ENCODE data around the gene CPD.
"Not testable (repeated sequence)": the region's sequence is repeated elsewhere in the genome, so short reads cannot be mapped to it uniquely, and the experiment has no call there.

The CPD gene

GRCh38 chr17:30410627-30411026, 31.9 kb downstream of the CPD start:
- not testable (repeated sequence) for H3K79me2 ChIP-seq (ENCODE audit: control insufficient read depth, insufficient read depth, low read length, unreplicated experiment); H3K27ac ChIP-seq (ENCODE audit: low read depth, low read length); H3K27me3 ChIP-seq (ENCODE audit: insufficient read depth, low read length); H2AFZ ChIP-seq (ENCODE audit: low read length, unreplicated experiment); H3K4me3 ChIP-seq (ENCODE audit: low read depth, low read length); H3K36me3 ChIP-seq (ENCODE audit: insufficient read depth, low read length)
- H3K4me1 ChIP-seq (ENCODE audit: control insufficient read depth, insufficient read depth, low read length, unreplicated experiment): peaks cover 16% of the 10 kb centered on the region

- not testable (repeated sequence) for H3K36me3 ChIP-seq (ENCODE audit: insufficient read depth, low read length); H3K27me3 ChIP-seq (ENCODE audit: insufficient read depth, low read length); H3K4me3 ChIP-seq (ENCODE audit: low read depth, low read length); H2AFZ ChIP-seq (ENCODE audit: low read length, unreplicated experiment); H3K27ac ChIP-seq (ENCODE audit: low read depth, low read length); H3K79me2 ChIP-seq (ENCODE audit: control insufficient read depth, insufficient read depth, low read length, unreplicated experiment)
- peaks cover 16% of the 10 kb centered on the region for H3K4me1 ChIP-seq (ENCODE audit: control insufficient read depth, insufficient read depth, low read length, unreplicated experiment)
Measured at GRCh38 chr17:30412008-30412496, 33.3 kb downstream of the CPD start.

DNA sequence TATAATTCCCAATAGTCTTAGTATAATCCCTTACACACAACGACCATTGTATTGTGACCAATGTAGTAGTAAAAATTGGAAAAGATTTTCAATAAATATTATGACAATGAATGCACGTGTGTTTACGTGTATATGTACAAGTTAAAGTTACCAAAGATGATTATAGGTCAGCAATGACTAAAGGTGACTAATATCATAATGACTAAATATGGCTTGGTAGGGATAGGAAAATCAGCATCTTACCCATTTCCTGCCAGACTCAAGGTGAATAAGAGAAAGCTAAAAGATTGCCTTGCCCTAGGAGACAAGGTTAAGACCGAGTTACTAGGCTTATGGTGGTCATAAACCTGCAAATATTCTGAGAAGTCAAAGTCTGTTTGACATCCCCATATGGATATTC, 34.4 kb downstream of the CPD start:
- Histone ChIP-seq H3K27ac (ENCODE audit: low read depth, low read length) (no peak overlapping the region), H3K79me2 (ENCODE audit: control insufficient read depth, insufficient read depth, low read length, unreplicated experiment) (peaks cover 6% of the 10 kb centered on the region), H3K27me3 (ENCODE audit: insufficient read depth, low read length) (no peaks in the 10 kb centered on the region), H3K36me3 (ENCODE audit: insufficient read depth, low read length) (no peaks in the 10 kb centered on the region), H3K4me1 (ENCODE audit: control insufficient read depth, insufficient read depth, low read length, unreplicated experiment) (peaks cover 16% of the 10 kb centered on the region), H2AFZ (ENCODE audit: low read length, unreplicated experiment) (no peak overlapping the region), H3K4me3 (ENCODE audit: low read depth, low read length) (no peak overlapping the region)

DNA sequence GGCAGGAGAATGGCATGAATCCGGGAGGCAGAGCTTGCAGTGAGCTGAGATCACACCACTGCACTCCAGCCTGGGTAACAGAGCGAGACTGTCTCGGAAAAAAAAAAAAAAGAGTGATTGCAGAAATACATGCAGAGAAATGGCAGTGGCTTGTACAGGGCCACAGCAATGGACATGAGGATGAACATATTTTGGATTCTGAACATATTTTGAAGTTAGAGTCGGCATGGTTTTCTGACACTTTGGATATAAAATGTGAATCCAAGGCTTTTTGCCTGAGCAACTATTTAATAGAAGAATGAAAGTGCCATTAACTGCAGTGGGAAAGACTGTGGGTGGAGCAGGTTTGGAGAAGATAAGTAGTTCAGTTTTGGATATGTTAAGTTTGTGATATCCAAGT, 35.8 kb downstream of the CPD start:
- Histone ChIP-seq H3K36me3 (ENCODE audit: insufficient read depth, low read length) (no peaks in the 10 kb centered on the region), H3K79me2 (ENCODE audit: control insufficient read depth, insufficient read depth, low read length, unreplicated experiment) (peaks cover 6% of the 10 kb centered on the region), H3K27me3 (ENCODE audit: insufficient read depth, low read length) (no peaks in the 10 kb centered on the region), H3K27ac (ENCODE audit: low read depth, low read length) (no peak overlapping the region), H3K4me1 (ENCODE audit: control insufficient read depth, insufficient read depth, low read length, unreplicated experiment) (peaks cover 16% of the 10 kb centered on the region), H2AFZ (ENCODE audit: low read length, unreplicated experiment) (no peak overlapping the region), H3K4me3 (ENCODE audit: low read depth, low read length) (no peak overlapping the region)

DNA sequence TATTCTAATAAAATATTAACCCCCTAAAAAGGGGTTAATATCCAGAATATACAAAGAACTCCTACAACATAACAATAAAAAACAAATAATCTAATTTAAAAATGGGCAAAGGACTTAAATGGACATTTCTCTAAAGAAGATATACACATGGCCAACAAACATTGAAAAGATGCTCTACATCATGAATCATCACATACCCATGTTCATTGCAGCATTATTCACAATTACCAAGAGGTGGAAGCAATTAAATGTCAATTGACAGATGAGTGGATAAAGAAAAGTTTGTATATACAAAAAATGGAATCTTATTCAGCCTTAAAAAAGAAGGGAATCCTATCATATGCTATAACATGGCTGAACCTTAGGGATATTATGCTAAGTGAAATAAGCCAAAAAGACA, 36.8 kb downstream of the CPD start:
- Histone ChIP-seq H3K79me2 (ENCODE audit: control insufficient read depth, insufficient read depth, low read length, unreplicated experiment) (peaks cover 6% of the 10 kb centered on the region), H2AFZ (ENCODE audit: low read length, unreplicated experiment) (no peak overlapping the region), H3K27me3 (ENCODE audit: insufficient read depth, low read length) (no peaks in the 10 kb centered on the region), H3K27ac (ENCODE audit: low read depth, low read length) (no peak overlapping the region), H3K36me3 (ENCODE audit: insufficient read depth, low read length) (no peaks in the 10 kb centered on the region), H3K4me1 (ENCODE audit: control insufficient read depth, insufficient read depth, low read length, unreplicated experiment) (peaks cover 16% of the 10 kb centered on the region), H3K4me3 (ENCODE audit: low read depth, low read length) (no peak overlapping the region)

DNA sequence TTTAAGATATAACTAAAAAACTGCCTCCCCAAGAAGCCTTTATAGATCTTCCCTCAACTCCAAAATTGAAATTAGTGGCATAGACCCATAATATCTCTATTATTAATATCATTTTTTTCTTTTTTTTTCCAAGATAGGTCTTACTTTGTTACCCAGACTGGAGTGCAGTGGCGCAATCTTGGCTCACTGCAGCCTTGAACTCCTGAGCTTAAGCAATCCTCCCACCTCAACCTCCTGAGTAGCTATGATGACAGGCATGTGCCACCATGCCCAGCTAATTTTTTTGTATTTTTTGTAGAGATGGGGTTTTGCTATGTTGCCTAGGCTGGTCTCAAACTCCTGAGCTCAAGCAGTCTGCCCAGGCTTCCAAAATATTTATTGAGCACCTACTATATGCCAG, 39.3 kb downstream of the CPD start:
- H3K4me1 ChIP-seq (ENCODE audit: control insufficient read depth, insufficient read depth, low read length, unreplicated experiment); H3K79me2 ChIP-seq (ENCODE audit: control insufficient read depth, insufficient read depth, low read length, unreplicated experiment); H3K4me3 ChIP-seq (ENCODE audit: low read depth, low read length); H2AFZ ChIP-seq (ENCODE audit: low read length, unreplicated experiment); H3K36me3 ChIP-seq (ENCODE audit: insufficient read depth, low read length); H3K27ac ChIP-seq (ENCODE audit: low read depth, low read length); H3K27me3 ChIP-seq (ENCODE audit: insufficient read depth, low read length): not testable (repeated sequence)

GRCh38 chr17:30421592-30421991, 42.9 kb downstream of the CPD start:
- Histone ChIP-seq H3K79me2 (ENCODE audit: control insufficient read depth, insufficient read depth, low read length, unreplicated experiment) (no peaks in the 10 kb centered on the region), H3K27ac (ENCODE audit: low read depth, low read length) (no peak overlapping the region), H3K36me3 (ENCODE audit: insufficient read depth, low read length) (peaks cover 8% of the 10 kb centered on the region), H2AFZ (ENCODE audit: low read length, unreplicated experiment) (no peak overlapping the region), H3K4me3 (ENCODE audit: low read depth, low read length) (no peak overlapping the region), H3K4me1 (ENCODE audit: control insufficient read depth, insufficient read depth, low read length, unreplicated experiment) (no peaks in the 10 kb centered on the region), H3K27me3 (ENCODE audit: insufficient read depth, low read length) (no peaks in the 10 kb centered on the region)

DNA sequence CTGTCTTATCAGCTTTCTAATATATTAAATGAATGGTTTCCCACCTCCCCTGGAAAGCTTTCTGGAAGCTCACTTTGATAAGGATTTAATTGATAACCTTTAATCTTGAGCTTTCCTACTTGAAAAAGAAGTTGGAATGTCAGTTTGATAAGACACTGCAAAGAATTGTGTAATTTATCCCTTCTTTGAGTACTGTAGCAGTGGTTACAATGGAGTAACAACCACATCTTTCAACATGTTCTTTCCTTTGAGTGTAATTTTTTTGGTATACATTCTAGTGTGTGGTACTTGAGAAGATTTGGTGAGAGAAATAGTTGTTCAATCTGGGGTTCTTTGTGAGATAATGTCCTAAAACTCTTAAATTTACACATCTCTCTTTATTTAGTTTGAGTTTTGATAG, 43.4 kb downstream of the CPD start:
- Histone ChIP-seq H3K79me2 (ENCODE audit: control insufficient read depth, insufficient read depth, low read length, unreplicated experiment) (no peaks in the 10 kb centered on the region), H2AFZ (ENCODE audit: low read length, unreplicated experiment) (no peak overlapping the region), H3K27me3 (ENCODE audit: insufficient read depth, low read length) (no peaks in the 10 kb centered on the region), H3K36me3 (ENCODE audit: insufficient read depth, low read length) (peaks cover 8% of the 10 kb centered on the region), H3K27ac (ENCODE audit: low read depth, low read length) (no peak overlapping the region), H3K4me3 (ENCODE audit: low read depth, low read length) (no peak overlapping the region), H3K4me1 (ENCODE audit: control insufficient read depth, insufficient read depth, low read length, unreplicated experiment) (no peaks in the 10 kb centered on the region)

DNA sequence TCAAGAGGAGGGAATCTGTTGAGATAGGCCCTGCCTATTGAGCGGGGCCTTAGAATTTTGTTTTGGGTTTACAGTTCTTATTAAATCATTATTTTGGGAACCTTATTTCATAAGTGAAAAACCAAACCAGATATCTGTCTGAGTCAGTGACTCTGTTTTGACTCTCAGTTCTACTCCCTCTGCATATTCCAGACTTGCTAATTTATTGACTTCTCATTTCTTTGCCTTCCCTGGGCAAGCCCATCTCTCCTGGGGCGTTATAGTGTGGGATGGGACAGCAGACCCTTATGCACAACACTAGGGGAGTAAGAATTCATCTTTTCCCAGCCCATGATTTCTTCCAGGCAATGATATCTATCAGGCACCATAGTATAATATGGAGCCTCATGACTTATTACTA, 45.7 kb downstream of the CPD start:
- Histone ChIP-seq H3K4me1 (ENCODE audit: control insufficient read depth, insufficient read depth, low read length, unreplicated experiment) (no peaks in the 10 kb centered on the region), H3K27me3 (ENCODE audit: insufficient read depth, low read length) (no peaks in the 10 kb centered on the region), H3K79me2 (ENCODE audit: control insufficient read depth, insufficient read depth, low read length, unreplicated experiment) (no peaks in the 10 kb centered on the region), H3K27ac (ENCODE audit: low read depth, low read length) (no peak overlapping the region), H2AFZ (ENCODE audit: low read length, unreplicated experiment) (no peak overlapping the region), H3K36me3 (ENCODE audit: insufficient read depth, low read length) (peaks cover 8% of the 10 kb centered on the region), H3K4me3 (ENCODE audit: low read depth, low read length) (no peak overlapping the region)

- Histone ChIP-seq H3K4me3 (ENCODE audit: low read depth, low read length) (no peak overlapping the region), H3K27me3 (ENCODE audit: insufficient read depth, low read length) (no peaks in the 10 kb centered on the region), H3K27ac (ENCODE audit: low read depth, low read length) (no peak overlapping the region), H3K4me1 (ENCODE audit: control insufficient read depth, insufficient read depth, low read length, unreplicated experiment) (no peaks in the 10 kb centered on the region), H3K79me2 (ENCODE audit: control insufficient read depth, insufficient read depth, low read length, unreplicated experiment) (no peaks in the 10 kb centered on the region), H2AFZ (ENCODE audit: low read length, unreplicated experiment) (no peak overlapping the region), H3K36me3 (ENCODE audit: insufficient read depth, low read length) (peaks cover 8% of the 10 kb centered on the region)
Measured at GRCh38 chr17:30426292-30426691, 47.6 kb downstream of the CPD start.

DNA sequence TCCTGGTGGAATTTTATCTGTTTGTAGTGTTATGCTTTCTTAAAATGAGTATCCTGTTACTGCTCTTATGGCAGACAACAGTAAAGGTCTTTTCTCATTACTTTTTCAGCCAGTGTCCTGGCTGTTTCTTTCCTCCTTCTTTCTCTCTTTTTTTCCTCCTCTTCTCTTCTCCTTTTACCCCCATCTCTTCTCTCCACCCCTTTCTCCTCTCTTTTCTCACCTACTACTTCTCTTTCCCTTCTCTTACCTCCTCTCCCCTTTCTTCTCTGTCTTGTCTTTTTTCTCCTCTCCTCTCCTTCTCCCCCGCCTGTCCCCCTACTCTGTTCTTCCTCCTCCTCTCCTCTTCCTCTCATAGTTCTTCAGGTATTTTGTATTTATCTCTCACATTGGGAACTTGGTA, 48.9 kb downstream of the CPD start:
- no peak overlapping the region for H3K27ac ChIP-seq (ENCODE audit: low read depth, low read length)
- no peaks in the 10 kb centered on the region for H3K27me3 ChIP-seq (ENCODE audit: insufficient read depth, low read length)
- peaks cover 10% of the 10 kb centered on the region for H3K36me3 ChIP-seq (ENCODE audit: insufficient read depth, low read length)
- no peak overlapping the region for H3K4me3 ChIP-seq (ENCODE audit: low read depth, low read length)
- H3K79me2 ChIP-seq (ENCODE audit: control insufficient read depth, insufficient read depth, low read length, unreplicated experiment): no peaks in the 10 kb centered on the region
- H2AFZ ChIP-seq (ENCODE audit: low read length, unreplicated experiment): no peak overlapping the region
- no peaks in the 10 kb centered on the region for H3K4me1 ChIP-seq (ENCODE audit: control insufficient read depth, insufficient read depth, low read length, unreplicated experiment)

Measured in ACC112 (cell line).